HL-60 (cell line): ENCODE measurements around the gene CTRB2.
"Not testable (repeated sequence)": the region's sequence is repeated elsewhere in the genome, so short reads cannot be mapped to it uniquely, and the experiment has no call there.

ENCODE experiments used
- GABPA ChIP-seq: IDR thresholded peaks from 2 replicates; pipeline ENCODE4 v1.6.1; 2012; ENCODE audit warnings: low read depth
- POLR2AphosphoS5 ChIP-seq: IDR thresholded peaks from 2 replicates; pipeline ENCODE4 v1.6.1; 2012; ENCODE audit warnings: low read depth
- TF ChIP-seq, protein P1 (sequence below): IDR thresholded peaks from one replicate; pipeline ENCODE4 v1.5.1; 2011; ENCODE audit warnings: low read length, control low read depth, inconsistent platforms; ENCODE audit not compliant: insufficient read depth

DNA sequence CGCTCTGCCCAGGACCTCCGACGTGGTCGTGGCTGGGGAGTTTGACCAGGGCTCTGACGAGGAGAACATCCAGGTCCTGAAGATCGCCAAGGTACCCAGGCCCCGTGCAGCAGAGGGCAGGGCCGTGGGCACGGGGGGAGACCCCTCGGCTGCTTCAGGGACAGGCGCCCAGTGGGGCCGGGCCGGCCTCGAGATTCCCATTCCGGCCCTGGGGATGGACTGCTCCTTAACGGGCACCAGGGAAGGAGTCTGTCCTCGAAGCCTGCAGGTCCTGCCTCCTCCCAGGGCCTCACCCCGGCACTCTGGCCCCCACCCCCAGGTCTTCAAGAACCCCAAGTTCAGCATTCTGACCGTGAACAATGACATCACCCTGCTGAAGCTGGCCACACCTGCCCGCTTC is 16.2 kb upstream of the CTRB2 start:
- TF ChIP-seq, protein P1, sequence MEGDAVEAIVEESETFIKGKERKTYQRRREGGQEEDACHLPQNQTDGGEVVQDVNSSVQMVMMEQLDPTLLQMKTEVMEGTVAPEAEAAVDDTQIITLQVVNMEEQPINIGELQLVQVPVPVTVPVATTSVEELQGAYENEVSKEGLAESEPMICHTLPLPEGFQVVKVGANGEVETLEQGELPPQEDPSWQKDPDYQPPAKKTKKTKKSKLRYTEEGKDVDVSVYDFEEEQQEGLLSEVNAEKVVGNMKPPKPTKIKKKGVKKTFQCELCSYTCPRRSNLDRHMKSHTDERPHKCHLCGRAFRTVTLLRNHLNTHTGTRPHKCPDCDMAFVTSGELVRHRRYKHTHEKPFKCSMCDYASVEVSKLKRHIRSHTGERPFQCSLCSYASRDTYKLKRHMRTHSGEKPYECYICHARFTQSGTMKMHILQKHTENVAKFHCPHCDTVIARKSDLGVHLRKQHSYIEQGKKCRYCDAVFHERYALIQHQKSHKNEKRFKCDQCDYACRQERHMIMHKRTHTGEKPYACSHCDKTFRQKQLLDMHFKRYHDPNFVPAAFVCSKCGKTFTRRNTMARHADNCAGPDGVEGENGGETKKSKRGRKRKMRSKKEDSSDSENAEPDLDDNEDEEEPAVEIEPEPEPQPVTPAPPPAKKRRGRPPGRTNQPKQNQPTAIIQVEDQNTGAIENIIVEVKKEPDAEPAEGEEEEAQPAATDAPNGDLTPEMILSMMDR: not testable (repeated sequence)
- TF ChIP-seq POLR2AphosphoS5, GABPA: not testable (repeated sequence)
